Left renal cortex interstitium (tissue), 4 donors: ENCODE measurements around the gene CNOT6. TPM values are rescaled to one million over a fixed set of nuclear protein-coding genes. Genes with fewer than 3 reads are reported as not detected.
A peak's percentile ranks its signal among the peaks of the same experiment; 100 is the strongest.

Experiments used
- DNase-seq, 4 donors: peaks; one replicate each; pipeline ENCODE4 v3.0.0-alpha.2; 2013; ENCODE audit warnings: low read depth in 4 of 4, low spot score in 2 of 4, missing footprints in 1 of 4
- polyA plus RNA-seq, 4 donors: library from polyadenylated mRNA; unstranded; fragments of 120-200 nt; gene quantifications; one replicate each; pipeline ENCODE4 v1.2.1, GENCODE V29; 2013; ENCODE audit not compliant: insufficient read length in 4 of 4

CNOT6 gene
- polyA plus RNA-seq, 4 donors = 48.8 to 64.7 (median 56.7) TPM

DNA sequence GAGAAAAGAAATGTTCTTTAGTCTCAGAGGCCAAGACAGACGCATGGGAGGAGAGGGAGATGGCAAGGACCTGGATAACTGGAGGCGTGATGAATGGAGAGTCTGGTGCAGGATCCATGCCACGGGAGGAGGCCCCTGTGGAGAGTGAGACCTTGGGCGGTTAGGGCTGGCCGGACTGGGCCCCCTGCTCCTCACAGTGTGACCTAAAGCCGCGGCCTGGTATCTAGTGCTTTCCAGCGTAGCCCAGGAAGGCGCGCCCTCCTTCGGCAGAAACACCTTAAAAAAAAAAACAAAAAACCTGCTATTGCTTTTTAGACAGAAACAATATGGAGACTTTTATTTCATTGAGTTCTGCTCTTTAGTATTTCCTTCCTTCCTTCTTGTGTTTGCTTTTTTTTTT is 64.1 kb downstream of the CNOT6 start:
- no peak for DNase-seq

GRCh38 chr5:180563994-180564393 is 69.8 kb downstream of the CNOT6 start:
- no peak for DNase-seq

DNA sequence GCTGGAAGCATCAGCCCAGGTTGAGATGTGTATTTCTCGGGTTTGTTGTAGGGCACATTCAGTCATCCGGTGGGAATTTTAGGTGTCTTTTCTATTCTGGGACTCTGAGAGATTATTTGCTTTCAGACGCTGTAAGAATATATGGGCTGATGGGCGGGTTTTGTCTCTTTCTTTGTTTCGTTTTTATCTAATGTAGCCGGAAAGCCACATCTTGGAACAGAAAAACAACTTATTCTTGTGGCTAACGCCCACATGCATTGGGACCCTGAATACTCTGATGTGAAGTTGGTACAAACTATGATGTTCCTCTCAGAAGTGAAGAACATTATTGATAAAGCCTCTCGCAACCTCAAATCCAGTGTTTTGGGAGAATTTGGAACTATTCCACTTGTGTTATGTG is 74.7 kb downstream of the CNOT6 start:
- DNase-seq = no peak

GRCh38 chr5:180575571-180575970 is 81.4 kb downstream of the CNOT6 start:
- DNase-seq = no peak

DNA sequence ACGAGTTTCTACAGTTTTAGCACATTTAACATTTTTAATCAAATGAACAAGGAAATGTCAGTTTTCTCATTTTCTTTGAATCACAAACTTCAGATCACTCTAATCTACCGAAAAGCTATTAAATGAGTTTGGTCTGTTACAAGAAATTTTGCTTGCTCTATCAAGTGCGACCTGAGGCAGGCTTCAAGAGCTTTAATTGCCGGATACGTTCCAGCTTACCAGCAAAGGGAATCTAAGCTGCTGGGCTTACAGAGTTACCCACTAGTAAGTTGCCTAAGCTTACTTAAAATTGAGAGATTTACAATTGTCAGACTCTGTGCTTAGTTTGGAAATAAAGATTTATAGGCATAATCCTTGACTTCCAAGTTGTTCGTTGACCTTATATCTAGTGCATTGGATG is 86.5 kb downstream of the CNOT6 start:
- DNase-seq = peak in 1 of 4 donors; percentile 21

DNA sequence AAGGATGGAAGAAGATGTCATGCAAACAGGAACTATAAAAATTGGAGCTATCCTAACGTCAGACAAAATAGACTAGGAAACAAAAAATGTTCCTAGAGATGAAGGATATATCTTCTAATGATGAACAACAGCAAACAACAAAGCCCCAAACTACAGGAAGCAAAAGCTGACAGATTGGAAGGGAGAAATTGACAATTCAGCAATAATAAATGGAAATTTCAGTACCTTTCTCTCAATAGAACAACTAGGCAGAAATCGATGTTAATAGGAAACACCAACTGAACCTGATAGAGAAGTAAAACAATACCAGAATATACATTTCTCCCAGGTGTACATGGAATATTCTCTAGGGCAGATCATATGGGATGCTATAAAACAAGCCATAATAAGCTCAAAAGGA is 89.6 kb downstream of the CNOT6 start:
- DNase-seq = no peak

- no peak for DNase-seq
Measured at GRCh38 chr5:180586204-180586603, 92.0 kb downstream of the CNOT6 start.

- no peak for DNase-seq
Measured at GRCh38 chr5:180586870-180587269, 92.7 kb downstream of the CNOT6 start.

- no peak for DNase-seq
Measured at GRCh38 chr5:180589771-180590542, 95.8 kb downstream of the CNOT6 start.

- no peak for DNase-seq
Measured at GRCh38 chr5:180590543-180591310, 96.5 kb downstream of the CNOT6 start.

DNA sequence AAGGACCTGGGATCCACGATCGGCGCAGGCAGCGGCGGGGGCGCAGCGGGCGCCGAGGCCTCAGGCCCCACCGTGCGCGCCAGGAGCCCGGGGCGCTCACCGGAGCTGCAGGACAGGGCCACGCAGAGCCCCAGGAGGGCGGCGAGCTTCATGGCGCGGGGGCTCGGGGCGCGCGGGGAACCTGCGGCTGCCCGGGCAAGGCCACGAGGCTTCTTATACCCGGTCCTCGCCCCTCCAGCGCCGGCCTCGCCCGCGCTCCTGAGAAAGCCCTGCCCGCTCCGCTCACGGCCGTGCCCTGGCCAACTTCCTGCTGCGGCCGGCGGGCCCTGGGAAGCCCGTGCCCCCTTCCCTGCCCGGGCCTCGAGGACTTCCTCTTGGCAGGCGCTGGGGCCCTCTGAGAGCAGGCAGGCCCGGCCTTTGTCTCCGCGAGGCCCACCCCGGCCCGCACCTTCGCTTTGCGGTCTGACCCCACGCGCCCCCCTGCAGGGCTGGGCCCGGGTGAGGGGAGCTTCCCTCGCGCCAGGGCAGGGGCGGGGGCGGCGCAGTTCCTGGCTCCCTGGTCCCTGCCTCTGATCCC is 97.2 kb downstream of the CNOT6 start, which contains the start of gene SCGB3A1:
Gene SCGB3A1, minus strand, starts transcription at position 189 of the 577 bp plus-strand sequence. Its CDS starts 37 bp downstream, at position 152.
- no peak for DNase-seq

DNA sequence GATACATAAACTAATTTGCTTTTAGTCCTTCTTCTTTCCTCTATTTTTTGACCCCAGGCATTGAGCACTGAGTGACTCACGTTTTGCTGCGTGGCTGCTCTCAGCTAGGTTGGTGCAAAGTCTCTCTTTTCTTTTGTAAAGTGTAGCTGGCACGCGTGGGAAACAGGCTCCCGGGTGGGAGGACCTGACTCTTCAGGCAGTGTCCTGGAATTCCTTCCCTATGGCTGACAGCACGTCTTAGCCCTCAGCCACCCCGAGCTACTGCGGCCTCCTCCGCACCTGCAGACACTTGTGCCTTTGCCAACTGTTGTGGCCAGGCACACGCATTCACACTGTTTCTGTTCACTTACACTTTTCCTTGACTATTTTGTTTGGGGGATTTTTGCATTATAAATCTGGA is 98.0 kb downstream of the CNOT6 start:
- DNase-seq = no peak

GRCh38 chr5:180593446-180594206 is 99.4 kb downstream of the CNOT6 start:
- DNase-seq = no peak

GRCh38 chr5:180594311-180595045 is 100.3 kb downstream of the CNOT6 start:
- no peak for DNase-seq

DNA sequence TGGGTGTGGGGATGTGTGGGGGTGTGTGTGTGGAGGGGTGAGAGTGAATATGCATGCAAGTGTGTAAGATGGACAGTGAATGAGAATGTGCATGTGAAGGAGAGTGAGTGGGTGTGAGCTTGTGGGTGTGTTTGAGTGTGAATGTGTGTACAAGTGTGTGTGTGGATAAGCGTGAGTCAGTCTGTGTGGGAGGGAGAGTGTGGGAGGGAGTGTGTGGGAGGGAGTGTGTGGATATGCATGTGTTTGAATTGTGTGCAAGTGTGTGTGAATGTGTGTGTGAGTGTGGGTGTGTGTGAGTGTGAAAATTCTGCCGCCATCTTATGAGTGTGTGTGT is 100.8 kb downstream of the CNOT6 start:
- DNase-seq = no peak

DNA sequence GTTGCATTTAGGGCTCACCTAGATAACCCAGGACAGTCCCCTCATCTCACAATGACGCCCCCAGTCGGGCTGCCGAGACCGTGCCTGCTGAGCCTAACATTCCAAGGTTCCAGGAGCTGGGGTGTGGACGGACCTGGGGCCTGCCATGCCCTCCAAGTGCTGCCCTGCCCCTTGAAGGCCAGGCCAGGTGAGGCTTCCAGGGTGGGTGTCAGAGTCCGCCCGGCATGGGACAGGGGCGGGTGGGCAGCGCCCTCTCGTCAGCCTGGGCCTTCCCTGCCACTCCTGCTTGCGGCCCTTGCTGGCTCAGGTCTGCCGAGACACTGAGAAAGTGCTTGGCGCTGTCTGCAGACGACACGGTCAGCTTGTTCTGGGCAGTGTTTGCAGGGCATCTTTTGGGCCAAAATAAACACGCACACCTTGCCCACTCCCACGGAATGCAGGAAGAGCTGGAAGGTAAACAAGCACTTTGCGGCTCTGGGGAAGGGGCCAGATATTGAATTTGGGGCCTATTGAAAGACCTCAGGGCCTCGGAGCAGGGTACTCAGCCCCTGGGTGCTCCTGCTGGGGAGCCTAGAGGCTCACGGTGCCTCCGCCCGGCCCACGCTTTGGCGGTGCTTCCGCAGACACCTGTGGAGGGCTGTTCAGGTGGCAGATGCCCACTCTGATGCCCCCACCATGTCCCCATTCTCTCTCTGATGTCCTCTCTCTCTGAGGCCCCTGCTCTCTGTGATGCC is 101.4 kb downstream of the CNOT6 start:
- no peak for DNase-seq

DNA sequence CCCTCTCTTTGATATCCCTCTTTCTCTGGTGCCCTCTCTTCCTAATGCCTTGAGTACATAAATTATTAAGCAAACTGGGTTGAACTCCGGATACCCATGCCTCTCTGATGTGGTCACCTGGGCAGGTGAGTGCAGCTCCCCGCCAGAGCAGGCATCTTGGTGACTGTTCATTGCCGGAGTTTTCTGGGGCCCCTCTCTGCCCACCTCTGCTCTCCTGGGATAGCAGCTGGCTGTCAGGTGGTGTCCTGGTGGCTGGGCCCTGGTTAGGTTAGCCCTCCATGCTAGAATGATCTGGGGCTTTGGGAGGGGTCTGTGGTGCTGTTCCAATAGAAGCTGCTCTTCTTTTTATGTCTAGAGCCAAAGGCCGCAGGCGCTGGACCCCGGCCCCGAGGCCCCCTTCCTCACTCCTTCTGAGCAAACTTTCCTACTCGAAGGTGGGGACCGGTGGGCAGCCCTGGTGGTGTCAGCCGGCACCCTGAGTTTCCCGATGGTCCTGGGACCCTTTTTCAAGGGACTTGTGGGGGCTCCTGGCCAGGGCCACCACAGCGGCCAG is 102.0 kb downstream of the CNOT6 start:
- DNase-seq = no peak

DNA sequence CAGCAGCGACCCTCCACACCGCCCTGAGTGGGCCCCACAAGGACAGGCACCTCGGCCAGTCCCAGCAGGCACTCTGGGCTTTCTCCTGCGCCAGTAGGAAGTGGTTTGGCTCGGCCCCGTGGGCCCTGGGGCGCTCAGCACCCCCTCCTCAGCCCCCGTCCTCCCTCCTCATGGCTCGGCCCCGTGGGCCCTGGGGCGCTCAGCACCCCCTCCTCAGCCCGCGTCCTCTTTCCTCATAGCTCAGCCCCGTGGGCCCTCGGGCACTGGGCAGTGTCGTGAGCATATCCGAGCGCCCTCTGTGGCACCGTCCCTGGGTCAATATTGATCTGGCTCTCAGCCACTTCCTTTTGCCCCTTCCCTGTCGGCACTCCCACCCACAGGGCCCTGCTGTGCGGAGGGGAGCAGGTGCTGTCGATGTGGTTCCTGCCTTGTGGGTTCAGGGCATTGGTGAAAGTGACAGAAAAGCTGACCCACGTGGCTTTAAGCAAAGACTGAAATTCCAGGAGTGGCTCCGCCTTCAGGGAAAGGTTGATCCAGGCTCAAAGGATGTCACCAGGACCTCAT is 102.6 kb downstream of the CNOT6 start:
- no peak for DNase-seq

- DNase-seq = no peak
Measured at GRCh38 chr5:180598316-180598701, 104.1 kb downstream of the CNOT6 start.
